Esophagus muscularis mucosa (tissue), 4 donors: Measurements from ENCODE around the gene ZXDC.

Experiments used
- EP300 ChIP-seq: sonication (generic); formaldehyde crosslinking; IDR thresholded peaks from one replicate; pipeline ENCODE4 v1.6.1; 2017; ENCODE audit warnings: antibody characterized with exemption
- POLR2A ChIP-seq: fragments of 450-650 bp; IDR thresholded peaks from one replicate; pipeline ENCODE4 v1.6.1; 2017; ENCODE audit warnings: antibody characterized with exemption, moderate library complexity, mild to moderate bottlenecking, low read depth
- TF ChIP-seq, protein P1 (sequence below), 3 experiments: fragments of 200-600 bp in 2 of 3; fragments of 450-650 bp in 1 of 3; sonication (generic) in 2 of 3; IDR thresholded peaks; one replicate each; pipeline ENCODE4 v1.5.1; 2017 to 2019; ENCODE audit warnings: antibody characterized with exemption in 3 of 3, mild to moderate bottlenecking in 2 of 3, moderate library complexity in 1 of 3

DNA sequence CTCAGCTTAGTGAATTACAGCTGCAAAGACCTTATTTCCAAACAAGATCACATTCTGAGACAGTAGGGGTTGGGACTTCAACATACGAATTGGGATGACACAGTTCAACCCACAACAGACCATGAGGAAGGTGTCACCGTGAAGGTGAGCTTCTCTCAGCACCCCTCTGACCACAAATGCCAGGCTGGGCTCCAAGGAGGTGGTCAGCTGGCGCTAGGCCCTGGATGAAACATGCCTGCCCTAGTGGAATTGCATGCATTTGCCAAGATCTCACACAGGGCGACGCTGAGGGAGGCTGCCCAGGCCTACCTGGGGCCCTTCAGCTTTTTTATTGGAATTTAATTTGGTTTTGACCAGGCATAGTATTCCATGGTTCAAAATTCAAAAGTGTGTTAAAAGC, 79.2 kb downstream of the ZXDC start:
- TF ChIP-seq, protein P1, sequence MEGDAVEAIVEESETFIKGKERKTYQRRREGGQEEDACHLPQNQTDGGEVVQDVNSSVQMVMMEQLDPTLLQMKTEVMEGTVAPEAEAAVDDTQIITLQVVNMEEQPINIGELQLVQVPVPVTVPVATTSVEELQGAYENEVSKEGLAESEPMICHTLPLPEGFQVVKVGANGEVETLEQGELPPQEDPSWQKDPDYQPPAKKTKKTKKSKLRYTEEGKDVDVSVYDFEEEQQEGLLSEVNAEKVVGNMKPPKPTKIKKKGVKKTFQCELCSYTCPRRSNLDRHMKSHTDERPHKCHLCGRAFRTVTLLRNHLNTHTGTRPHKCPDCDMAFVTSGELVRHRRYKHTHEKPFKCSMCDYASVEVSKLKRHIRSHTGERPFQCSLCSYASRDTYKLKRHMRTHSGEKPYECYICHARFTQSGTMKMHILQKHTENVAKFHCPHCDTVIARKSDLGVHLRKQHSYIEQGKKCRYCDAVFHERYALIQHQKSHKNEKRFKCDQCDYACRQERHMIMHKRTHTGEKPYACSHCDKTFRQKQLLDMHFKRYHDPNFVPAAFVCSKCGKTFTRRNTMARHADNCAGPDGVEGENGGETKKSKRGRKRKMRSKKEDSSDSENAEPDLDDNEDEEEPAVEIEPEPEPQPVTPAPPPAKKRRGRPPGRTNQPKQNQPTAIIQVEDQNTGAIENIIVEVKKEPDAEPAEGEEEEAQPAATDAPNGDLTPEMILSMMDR (IDR thresholded peaks at IDR 0.05) = no peak
- no peak for TF ChIP-seq EP300
- TF ChIP-seq POLR2A = no peak
